NK-92 (cell line): ENCODE measurements around the gene L3MBTL2.

ENCODE experiments used
- DNase-seq: peaks from one replicate; lab custom pipeline; 2025; ENCODE audit not compliant: unreplicated experiment; lab: John Stamatoyannopoulos, UW

The L3MBTL2 gene

DNA sequence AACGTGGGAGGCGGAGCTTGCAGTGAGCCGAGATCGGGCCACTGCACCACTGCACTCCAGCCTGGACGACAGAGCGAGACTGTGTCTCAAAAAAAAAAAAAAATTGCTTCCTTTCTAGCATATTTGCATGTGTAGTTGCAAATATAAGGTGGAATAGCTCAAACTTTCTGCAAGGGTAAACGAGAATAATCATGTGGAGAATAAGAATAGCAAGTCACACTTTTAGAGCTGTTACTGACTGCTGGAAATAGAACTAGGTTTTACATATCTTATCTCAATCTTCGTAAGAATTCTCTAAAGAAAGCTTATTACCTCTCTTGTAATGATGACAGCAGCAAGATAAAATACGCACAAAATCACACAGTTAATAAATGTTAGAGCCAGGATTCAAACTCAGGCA lies 1.6 kb downstream of the L3MBTL2 start:
- no peak for DNase-seq

DNA sequence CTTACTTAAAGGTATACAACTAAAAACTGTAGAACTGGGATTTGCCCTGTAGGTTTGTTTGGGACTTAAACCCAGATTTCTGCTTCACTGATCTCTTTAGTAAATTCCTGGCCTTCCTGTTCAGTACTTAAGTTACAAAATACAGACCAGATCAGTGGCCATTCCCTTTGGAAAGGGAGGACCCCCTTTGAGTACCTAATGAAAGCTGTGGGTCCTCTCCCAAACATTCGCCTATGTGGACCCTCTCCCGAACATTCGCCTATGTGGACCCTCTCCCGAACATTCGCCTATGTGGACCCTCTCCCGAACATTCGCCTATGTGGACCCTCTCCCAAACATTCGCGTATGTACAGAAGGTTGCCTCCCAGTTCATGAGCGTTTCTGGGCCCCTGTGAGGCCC lies 10.3 kb downstream of the L3MBTL2 start:
- no peak for DNase-seq

GRCh38 chr22:41215926-41216325 lies 10.8 kb downstream of the L3MBTL2 start:
- DNase-seq: no peak

DNA sequence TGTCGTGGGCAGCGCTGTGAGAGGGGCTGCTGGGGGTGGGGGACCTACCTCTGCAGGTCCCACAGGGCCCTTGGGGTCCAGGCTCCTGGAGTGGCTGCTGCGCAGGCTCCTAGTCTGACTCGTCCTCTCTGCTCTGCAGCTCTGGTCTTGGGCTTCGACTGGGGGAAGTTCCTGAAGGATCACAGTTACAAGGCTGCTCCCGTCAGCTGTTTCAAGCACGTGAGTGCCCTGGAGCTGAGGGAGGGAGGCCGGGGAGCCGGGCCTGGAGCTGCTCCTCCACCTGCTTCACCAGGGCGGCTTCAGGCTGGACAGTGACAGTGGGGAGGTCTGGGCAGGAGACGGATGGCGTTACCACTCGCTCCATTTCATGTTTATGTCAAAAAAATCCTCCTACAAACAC lies 11.9 kb downstream of the L3MBTL2 start:
- no peak for DNase-seq

- DNase-seq: no peak
These were observed 12.5 kb downstream of the L3MBTL2 start for GRCh38 chr22:41217553-41218157.

DNA sequence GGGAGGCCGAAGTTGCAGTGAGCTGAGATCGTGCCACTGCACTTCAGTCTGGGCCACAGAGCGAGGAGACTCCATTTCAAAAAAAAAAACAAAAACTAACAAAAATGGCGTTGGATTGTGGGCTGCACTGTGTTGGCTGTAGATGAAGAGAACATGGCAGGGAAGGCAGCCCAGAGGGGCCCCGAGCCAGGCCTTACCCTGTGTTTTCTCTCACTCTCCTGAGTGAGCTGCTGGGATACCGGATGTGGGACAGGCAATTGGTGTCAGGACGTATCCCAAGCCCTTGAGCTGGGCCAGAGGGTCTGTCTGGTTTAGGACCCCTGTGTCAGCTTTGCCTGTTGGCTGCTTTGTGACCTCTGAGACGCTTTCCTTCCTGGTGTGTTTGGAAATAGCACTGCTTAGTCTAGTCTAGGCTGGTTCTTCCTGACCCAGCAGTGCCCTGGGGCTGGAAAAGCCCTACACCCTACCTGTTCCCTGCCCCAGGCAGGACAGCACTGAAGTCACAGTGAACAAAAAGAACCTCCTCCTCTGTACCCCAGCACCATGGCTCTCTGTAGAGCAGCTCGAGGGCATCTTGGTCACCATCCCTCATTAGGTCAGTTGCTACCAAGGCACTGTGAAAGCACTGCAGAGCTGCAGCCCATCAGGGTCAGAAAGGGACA lies 17.9 kb downstream of the L3MBTL2 start:
- no peak for DNase-seq

DNA sequence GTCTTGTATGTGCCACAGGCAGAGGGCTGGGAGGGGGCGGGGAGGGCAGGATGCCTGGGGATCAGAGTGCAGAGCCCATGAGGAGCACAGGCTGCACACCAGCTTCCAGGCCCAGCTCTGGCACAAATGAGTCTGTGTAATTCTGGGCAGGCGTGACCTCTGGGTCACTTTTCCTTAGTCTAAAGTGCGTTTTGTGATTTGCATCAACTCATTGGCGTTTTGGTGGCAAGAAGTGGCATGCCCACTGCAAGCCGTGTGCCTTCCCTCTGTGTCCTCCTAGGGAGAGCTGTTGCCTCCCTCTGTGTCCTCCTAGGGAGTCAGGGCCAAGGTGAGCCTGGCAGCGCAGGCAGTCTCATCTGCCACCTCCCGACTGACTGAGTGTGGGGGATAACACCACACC lies 18.4 kb downstream of the L3MBTL2 start:
- no peak for DNase-seq

- DNase-seq: no peak
These were observed 21.9 kb downstream of the L3MBTL2 start for GRCh38 chr22:41226723-41227655.

DNA sequence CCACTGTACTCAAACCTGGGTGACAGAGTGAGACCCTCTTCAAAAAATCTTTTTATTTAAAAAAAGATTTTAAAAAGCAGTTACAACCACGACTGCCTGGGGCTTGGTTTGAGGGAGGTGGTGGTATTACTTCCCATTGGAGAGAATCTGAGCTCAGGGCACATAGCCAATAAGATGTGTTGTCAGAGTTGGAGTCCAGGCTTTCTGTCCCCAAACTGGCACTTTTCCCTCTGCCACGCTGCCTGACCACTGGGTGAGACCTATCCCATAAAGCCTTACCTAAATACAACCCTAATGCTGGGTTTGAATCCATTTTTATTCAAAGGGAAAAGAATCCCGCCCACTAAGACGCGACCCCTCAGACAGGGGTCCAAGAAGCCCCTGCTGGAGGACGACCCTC lies 24.1 kb downstream of the L3MBTL2 start:
- DNase-seq: no peak

GRCh38 chr22:41229730-41230400 lies 24.8 kb downstream of the L3MBTL2 start:
- no peak for DNase-seq

DNA sequence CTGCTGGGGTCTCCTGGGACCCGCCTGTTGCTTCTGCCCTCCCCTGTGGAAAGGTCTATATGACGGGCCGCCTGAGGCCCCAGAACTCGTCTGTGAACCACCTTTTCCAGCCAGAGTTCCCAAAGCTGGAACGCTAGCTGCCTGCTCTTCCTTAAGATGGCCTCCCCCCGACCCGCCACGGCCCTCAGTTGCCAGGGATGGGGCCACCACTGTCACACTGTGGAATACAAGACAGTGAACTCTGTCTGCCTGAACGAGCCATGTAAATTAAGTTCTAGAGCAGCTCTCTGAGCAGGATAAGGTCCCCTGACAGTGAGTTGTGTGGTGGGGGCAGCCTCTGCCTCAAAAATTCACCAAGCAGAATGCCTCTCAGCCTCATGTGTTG lies 25.3 kb downstream of the L3MBTL2 start:
- DNase-seq: no peak

DNA sequence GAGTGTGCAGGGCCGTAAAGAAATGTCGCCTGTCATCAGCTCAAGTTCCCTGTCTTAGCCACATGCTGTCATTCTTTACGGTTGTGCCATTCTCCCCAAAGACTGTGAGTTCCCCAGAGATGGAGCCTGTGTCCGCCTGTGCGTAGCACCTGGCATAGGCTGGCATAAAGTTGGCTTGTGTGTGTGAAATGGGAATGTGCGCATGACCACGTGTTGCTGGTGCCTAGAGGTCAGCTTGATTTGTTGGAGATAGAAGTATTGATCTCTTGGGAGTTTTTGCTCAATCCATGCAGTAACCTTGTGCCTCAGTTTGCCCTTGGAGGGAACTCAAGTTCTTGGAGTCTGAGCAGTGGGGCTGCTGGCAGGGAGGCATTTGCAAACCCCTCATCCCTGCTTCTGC lies 26.3 kb downstream of the L3MBTL2 start:
- no peak for DNase-seq

- DNase-seq: no peak
These were observed 29.9 kb downstream of the L3MBTL2 start for GRCh38 chr22:41234815-41235695.

GRCh38 chr22:41237036-41237706 lies 32.1 kb downstream of the L3MBTL2 start:
- no peak for DNase-seq

- no peak for DNase-seq
These were observed 32.8 kb downstream of the L3MBTL2 start for GRCh38 chr22:41237707-41238569.

- no peak for DNase-seq
These were observed 33.7 kb downstream of the L3MBTL2 start for GRCh38 chr22:41238570-41239442.

GRCh38 chr22:41239443-41240128 lies 34.5 kb downstream of the L3MBTL2 start:
- DNase-seq: no peak
